Measurements from ENCODE around the gene MAPKAP1.

MAPKAP1 gene

DNA sequence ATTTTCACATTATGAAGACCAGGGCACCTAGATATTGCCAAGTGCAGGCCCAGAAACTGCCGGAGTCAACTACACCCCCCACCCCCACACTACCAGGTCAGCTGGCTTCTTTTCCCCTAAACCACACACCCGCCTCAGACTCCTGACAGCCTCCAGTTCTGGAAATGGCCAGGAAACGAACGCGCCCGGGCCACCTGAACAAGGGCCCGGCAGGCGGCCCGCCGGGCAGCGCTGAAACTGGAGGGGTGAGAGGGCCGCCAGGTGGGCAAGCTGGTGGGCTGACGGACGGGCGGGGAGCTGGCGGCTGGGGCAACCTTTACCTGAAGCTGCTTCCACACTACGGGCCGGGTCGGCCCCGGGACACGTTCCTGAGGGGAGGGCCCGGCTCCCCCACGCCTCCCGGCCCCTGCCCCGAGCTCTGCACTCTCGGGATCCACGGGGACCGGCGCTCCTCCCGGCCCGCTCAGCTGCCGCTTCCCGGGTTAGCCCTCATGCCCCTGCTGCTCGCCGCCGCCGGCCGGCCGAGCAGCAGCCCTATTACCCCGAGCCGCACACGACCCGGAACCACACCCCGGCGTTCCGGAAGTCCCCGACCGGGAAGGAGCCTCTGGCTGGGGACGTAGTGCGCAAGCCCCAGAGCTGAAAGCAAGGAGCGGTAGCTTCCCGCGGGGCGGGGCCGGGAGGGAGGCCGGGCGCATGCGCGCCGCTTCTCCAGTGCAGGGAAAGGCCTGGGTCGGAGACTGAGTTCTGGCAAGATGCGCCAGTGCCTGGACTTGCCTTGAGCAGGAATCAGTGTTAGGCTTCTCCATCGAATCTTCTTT is at the start of gene MAPKAP1:
MAPKAP1 (minus strand) TSS at position 558 of the 821 bp plus-strand sequence. CDS start 34,634 bp downstream, outside the sequence.
- DNase-seq (ENCODE audit: low read depth): peak; percentile 87

DNA sequence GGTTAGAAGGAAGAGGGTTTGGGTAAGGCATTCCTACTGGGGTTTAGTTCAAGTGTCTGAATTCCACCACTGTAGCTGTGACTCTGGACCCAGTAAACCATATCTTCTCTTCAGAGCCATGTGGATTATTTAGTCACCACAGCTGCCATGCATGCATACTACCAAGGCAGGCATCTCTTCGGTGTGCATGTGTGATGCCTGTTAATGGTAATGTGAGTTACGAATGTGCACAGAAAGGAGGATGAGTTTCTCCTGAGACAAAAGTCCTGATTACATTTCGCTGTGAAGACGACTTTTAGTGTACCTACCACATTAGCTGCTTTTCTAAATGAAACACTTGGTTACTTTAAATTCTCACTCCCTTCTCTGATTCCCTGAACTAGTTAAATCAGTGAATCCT is 49.5 kb upstream of the MAPKAP1 start:
- DNase-seq (ENCODE audit: low read depth): no peak

GRCh38 chr9:125755340-125755739 is 48.3 kb upstream of the MAPKAP1 start:
- DNase-seq (ENCODE audit: low read depth): no peak

DNA sequence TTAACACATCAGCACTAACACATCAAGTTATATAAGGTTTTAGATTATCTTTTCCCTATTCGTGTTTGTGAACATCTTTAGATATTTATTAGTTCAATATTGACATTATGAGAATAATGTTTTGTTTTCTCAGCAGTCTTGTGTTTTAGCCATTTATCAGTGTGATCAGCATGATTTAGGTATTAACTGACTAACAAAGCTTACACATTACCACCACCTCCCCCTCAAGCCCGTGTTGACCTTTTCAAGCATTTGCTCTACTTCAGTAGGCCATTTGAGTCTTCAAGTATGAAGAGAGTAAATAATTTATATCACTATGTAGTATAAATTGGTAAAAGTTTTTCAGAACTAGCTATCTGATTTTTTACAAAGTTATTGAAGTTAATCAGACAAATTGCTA is 47.1 kb upstream of the MAPKAP1 start:
- DNase-seq (ENCODE audit: low read depth): no peak

- no peak for DNase-seq (ENCODE audit: low read depth)
Measured at GRCh38 chr9:125752070-125752628, 45.1 kb upstream of the MAPKAP1 start.

GRCh38 chr9:125750627-125751011 is 43.6 kb upstream of the MAPKAP1 start:
- no peak for DNase-seq (ENCODE audit: low read depth)

GRCh38 chr9:125749951-125750626 is 43.1 kb upstream of the MAPKAP1 start:
- DNase-seq (ENCODE audit: low read depth): no peak

DNA sequence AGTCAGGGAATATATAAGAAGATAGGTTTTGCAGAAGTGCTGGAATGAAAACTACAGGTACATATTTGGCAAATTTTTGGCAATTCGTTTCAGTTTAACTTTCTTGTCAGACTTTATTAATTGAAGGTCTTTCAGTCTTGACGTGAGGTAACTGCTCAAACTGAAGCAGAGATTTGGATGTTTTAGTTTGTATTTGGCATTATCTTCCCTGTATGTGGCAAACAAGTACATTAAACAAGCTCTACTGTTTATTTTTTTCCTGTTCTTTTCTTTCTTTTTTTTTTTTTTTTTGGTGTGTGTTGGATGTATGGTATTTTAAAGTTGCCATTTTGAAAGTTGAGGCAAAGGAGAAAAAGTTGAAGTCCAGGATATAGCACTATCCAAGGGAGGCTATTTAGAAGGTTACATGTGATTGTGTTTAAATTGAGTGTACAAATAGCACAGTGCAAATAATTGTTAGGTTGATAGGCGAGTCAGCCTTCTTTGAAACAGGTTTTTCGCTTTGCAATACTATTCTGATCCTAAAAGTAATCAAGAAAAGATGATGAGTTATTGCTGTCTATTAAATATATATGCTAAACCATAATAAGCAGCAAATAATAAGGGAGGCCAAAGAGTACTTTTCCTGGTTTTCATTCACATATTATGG is 42.4 kb upstream of the MAPKAP1 start:
- DNase-seq (ENCODE audit: low read depth): no peak

GRCh38 chr9:125748446-125749099 is 41.6 kb upstream of the MAPKAP1 start:
- DNase-seq (ENCODE audit: low read depth): no peak

- no peak for DNase-seq (ENCODE audit: low read depth)
Measured at GRCh38 chr9:125747765-125748445, 40.9 kb upstream of the MAPKAP1 start.

GRCh38 chr9:125747053-125747764 is 40.2 kb upstream of the MAPKAP1 start, which contains the start of gene PBX3:
Gene PBX3, plus strand, starts transcription at chr9:125747373.
- DNase-seq (ENCODE audit: low read depth): no peak

GRCh38 chr9:125746774-125747052 is 39.7 kb upstream of the MAPKAP1 start:
- DNase-seq (ENCODE audit: low read depth): no peak

DNA sequence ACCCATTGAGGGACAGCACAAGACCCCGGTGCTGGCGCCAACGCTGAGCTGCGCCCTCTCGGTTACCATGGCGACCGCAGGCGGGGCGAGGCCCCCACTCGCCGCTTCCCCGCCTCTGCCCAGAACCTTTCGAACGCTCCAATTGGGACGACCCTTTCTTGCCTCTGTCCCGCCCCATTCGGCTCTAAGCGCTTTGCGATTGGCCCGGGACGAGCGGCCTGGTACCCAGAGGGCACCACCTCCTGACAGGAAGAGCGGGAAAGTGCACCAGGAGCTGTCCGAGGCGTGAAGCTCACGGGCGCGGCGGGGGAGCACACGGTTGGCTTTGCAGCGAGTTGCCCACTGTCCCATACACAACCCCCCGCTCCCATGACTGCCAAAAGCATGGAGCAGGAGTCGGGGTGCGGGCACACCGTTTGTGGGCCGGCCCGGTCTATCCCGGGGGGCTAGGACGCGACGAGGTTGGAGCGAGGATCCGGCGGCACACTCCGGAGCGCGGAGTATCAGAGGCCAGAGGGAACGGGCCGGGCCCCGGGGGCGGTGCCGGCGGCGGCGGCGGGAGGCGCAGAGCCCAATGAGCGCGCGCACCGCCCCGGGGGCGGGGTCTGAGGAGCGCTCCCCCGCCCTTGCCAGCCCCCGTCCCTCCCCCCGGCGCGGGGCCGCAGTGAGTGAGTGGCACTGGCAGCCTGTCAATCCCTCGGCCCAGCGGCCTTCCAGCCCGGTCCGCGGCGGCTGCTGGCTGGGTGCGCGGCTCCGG is 39.2 kb upstream of the MAPKAP1 start:
- peak; percentile 86 for DNase-seq (ENCODE audit: low read depth)

DNA sequence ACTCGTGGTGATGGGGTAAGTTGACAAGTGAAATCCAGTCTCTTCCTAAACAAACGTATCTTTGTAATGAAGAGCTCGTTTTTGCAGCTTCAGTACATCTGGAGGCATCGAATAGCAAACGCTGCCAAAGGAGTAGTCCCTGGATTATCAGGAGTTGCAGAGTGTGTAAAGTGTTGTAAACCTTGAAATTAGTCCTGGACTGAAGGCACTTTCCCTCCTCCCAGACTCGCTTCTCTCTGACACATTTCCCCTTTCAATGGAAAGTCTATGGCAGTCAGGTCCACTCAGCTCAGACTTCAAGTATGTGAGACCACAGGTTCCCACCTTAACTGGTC is 38.6 kb upstream of the MAPKAP1 start:
- no peak for DNase-seq (ENCODE audit: low read depth)

GRCh38 chr9:125745018-125745417 is 38.0 kb upstream of the MAPKAP1 start:
- no peak for DNase-seq (ENCODE audit: low read depth)

DNA sequence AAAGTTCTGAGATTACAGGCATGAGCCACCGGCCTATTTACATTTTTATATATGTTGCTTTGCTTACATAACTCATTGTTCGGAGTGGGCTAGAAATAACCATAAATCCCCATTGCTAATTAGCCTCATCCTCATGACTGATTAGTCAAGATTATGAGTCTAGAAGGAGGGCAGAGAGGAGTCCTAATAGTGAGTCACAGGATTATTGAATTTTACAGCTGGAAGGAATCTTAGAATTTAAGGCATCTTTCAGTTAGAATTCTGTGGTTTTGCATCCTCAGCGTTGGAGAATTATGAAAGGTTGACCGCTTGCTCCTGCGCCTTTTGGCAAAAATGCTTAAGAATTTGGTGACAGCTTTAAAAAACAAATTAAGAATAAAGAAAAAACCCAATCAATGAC is 37.6 kb upstream of the MAPKAP1 start:
- no peak for DNase-seq (ENCODE audit: low read depth)

DNA sequence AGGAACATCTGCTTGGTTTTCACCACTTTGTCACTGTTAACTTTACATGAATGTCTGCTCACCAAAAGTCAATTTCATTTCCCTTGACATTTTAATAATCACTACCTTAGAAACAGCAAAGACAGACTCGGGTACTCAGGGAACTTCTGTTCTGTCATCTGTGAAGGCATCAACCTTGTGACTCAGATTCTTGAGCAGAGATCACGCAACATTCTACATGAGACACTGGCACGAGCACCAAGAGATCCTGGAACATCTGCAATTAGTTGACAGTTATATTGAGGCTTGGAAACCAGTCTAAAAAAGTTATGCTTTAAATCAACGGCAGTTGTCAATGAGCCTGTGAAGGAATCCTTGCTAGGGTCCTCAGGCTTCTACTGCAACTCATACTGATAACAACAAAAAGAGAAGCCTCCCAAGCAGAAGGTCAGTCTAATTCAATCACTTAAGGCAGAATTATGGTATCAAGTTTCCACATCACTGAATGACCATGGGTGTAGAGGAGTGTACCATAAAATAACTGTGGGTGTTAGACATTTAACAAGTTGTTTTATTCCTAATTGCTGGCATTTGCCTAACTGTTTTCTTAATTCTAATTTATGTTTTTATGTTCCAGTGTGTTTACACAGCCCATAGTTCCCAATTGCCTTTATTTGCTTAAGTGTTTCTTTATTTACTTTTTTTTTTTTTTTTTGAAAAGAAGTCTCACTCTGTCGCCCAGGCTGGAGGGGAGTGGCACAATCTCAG is 36.8 kb upstream of the MAPKAP1 start:
- no peak for DNase-seq (ENCODE audit: low read depth)

DNA sequence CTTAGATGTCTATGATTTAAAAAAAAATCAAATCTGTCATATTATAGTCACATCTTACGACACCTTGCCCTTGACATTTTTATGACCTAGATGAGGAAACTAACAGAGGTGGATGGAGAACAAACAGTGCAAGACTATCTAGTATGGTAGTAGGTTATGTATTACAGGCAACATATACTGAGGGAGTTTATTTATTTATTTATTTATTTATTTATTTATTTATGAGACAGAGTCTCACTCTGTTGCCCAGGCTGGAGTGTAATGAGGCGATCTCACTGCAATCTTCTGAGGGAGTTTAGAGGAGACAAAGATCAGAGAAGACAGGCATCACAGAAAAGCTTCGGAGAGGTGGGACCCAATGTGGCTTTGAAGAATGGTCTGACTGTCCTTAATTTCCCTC is 35.6 kb upstream of the MAPKAP1 start:
- DNase-seq (ENCODE audit: low read depth): no peak

GRCh38 chr9:125739436-125739835 is 32.4 kb upstream of the MAPKAP1 start:
- DNase-seq (ENCODE audit: low read depth): no peak

- no peak for DNase-seq (ENCODE audit: low read depth)
Measured at GRCh38 chr9:125732562-125732961, 25.6 kb upstream of the MAPKAP1 start.
